A549 treated with ZK216348 at 1 μM for 4 hours (cell line): Measurements from ENCODE around the gene USP17L13. TPM values are rescaled to one million over a fixed set of nuclear protein-coding genes. Genes with fewer than 3 reads are reported as not detected.

ENCODE experiments used
- total RNA-seq: library from RNA; stranded (reverse); fragments of 200-300 nt; extraction: Qiagen RNA extraction; gene quantifications from 5 replicates; pipeline ENCODE4 v1.2.3, GENCODE V29; 2022; ENCODE audit warnings: low read depth

The USP17L13 gene
- total RNA-seq, result not detected in 5 replicates

GRCh38 chr4:9224596-9224995, at the start of gene USP17L13:
Gene USP17L13 (plus strand): TSS chr4:9224896. CDS start chr4:9224896, 0 bp downstream.

GRCh38 chr4:9210357-9210756, 14.3 kb upstream of the USP17L13 start, which contains the start of gene USP17L10:
Gene USP17L10 (plus strand): TSS chr4:9210657. CDS start chr4:9210657, 0 bp downstream.

GRCh38 chr4:9215105-9215504, 9.6 kb upstream of the USP17L13 start, which contains the start of gene USP17L11:
Gene USP17L11 (plus strand): TSS chr4:9215405. CDS start chr4:9215405, 0 bp downstream.

GRCh38 chr4:9219852-9220251, 4.8 kb upstream of the USP17L13 start, which contains the start of gene USP17L12:
Gene USP17L12 (plus strand): TSS chr4:9220152. CDS start chr4:9220152, 0 bp downstream.

GRCh38 chr4:9234085-9234484, 9.4 kb downstream of the USP17L13 start, which contains the start of gene USP17L15:
Gene USP17L15 (plus strand): TSS chr4:9234385. CDS start chr4:9234385, 0 bp downstream.

GRCh38 chr4:9243579-9243978, 18.9 kb downstream of the USP17L13 start, which contains the start of gene USP17L17:
Gene USP17L17 (plus strand): TSS chr4:9243879. CDS start chr4:9243879, 0 bp downstream.

GRCh38 chr4:9247953-9248680, 23.4 kb downstream of the USP17L13 start, which contains the start of gene USP17L18:
Gene USP17L18 (plus strand): TSS chr4:9248630. CDS start chr4:9248630, 0 bp downstream.

GRCh38 chr4:9253078-9253477, 28.4 kb downstream of the USP17L13 start, which contains the start of gene USP17L19:
Gene USP17L19 (plus strand): TSS chr4:9253378. CDS start chr4:9253378, 0 bp downstream.

GRCh38 chr4:9257824-9258223, 33.1 kb downstream of the USP17L13 start, which contains the start of gene USP17L20:
Gene USP17L20 (plus strand): TSS chr4:9258124. CDS start chr4:9258124, 0 bp downstream.

GRCh38 chr4:9262572-9262971, 37.9 kb downstream of the USP17L13 start, which contains the start of gene USP17L21:
Gene USP17L21 (plus strand): TSS chr4:9262872. CDS start chr4:9262872, 0 bp downstream.

GRCh38 chr4:9267319-9267718, 42.6 kb downstream of the USP17L13 start, which contains the start of gene USP17L22:
Gene USP17L22 (plus strand): TSS chr4:9267619. CDS start chr4:9267619, 0 bp downstream.

Other genes with a start within 250 kb of the USP17L13 start
- gene FAM90A26, start 54.5 kb upstream of the USP17L13 start, total RNA-seq, result not detected in 5 replicates
- gene USP17L10, start 14.2 kb upstream of the USP17L13 start, total RNA-seq, result not detected in 5 replicates
- gene USP17L11, start 9.5 kb upstream of the USP17L13 start, total RNA-seq, result not detected in 5 replicates
- not detected in 5 replicates for gene USP17L12, start 4.7 kb upstream of the USP17L13 start, total RNA-seq
- not detected in 5 replicates for gene USP17L15, start 9.5 kb downstream of the USP17L13 start, total RNA-seq
- gene USP17L17, start 19.0 kb downstream of the USP17L13 start, total RNA-seq, result not detected in 5 replicates
- not detected in 5 replicates for gene USP17L18, start 23.7 kb downstream of the USP17L13 start, total RNA-seq
- not detected in 5 replicates for gene USP17L19, start 28.5 kb downstream of the USP17L13 start, total RNA-seq
- gene USP17L20, start 33.2 kb downstream of the USP17L13 start, total RNA-seq, result not detected in 5 replicates
- not detected in 5 replicates for gene USP17L21, start 38.0 kb downstream of the USP17L13 start, total RNA-seq
- not detected in 5 replicates for gene USP17L22, start 42.7 kb downstream of the USP17L13 start, total RNA-seq
- not detected in 5 replicates for gene USP17L24, start 100.3 kb downstream of the USP17L13 start, total RNA-seq
- gene USP17L25, start 105.0 kb downstream of the USP17L13 start, total RNA-seq, result not detected in 5 replicates
- gene USP17L26, start 109.8 kb downstream of the USP17L13 start, total RNA-seq, result not detected in 5 replicates
- gene USP17L5, start 114.5 kb downstream of the USP17L13 start, total RNA-seq, result not detected in 5 replicates
- not detected in 5 replicates for gene USP17L27, start 119.3 kb downstream of the USP17L13 start, total RNA-seq
- gene USP17L28, start 124.0 kb downstream of the USP17L13 start, total RNA-seq, result not detected in 5 replicates
- not detected in 5 replicates for gene USP17L29, start 128.7 kb downstream of the USP17L13 start, total RNA-seq
- not detected in 5 replicates for gene USP17L30, start 138.2 kb downstream of the USP17L13 start, total RNA-seq
- gene DEFB131A, start 219.5 kb downstream of the USP17L13 start, total RNA-seq, result not detected in 5 replicates